GM12865 (cell line): ENCODE results near the gene TBCC.
A peak's percentile ranks its signal among the peaks of the same experiment; 100 is the strongest.

Source experiments
- DNase-seq: peaks from one replicate; pipeline ENCODE4 v3.0.0; 2010; ENCODE audit warnings: low read depth
- H3K4me3 ChIP-seq: 2 replicates; pipeline ENCODE4 v1.5.1; 2011; ENCODE audit warnings: mild to moderate bottlenecking, low read depth, low read length, control low read depth
- TF ChIP-seq, protein P1 (sequence below): IDR thresholded peaks from 2 replicates; pipeline ENCODE4 v1.5.1; 2011; ENCODE audit warnings: low read length, control low read depth, low read depth, inconsistent platforms; ENCODE audit not compliant: insufficient read depth; ENCODE audit errors: missing control alignments

The TBCC gene

GRCh38 chr6:42761287-42762067 lies 15.6 kb upstream of the TBCC start:
- TF ChIP-seq, protein P1, sequence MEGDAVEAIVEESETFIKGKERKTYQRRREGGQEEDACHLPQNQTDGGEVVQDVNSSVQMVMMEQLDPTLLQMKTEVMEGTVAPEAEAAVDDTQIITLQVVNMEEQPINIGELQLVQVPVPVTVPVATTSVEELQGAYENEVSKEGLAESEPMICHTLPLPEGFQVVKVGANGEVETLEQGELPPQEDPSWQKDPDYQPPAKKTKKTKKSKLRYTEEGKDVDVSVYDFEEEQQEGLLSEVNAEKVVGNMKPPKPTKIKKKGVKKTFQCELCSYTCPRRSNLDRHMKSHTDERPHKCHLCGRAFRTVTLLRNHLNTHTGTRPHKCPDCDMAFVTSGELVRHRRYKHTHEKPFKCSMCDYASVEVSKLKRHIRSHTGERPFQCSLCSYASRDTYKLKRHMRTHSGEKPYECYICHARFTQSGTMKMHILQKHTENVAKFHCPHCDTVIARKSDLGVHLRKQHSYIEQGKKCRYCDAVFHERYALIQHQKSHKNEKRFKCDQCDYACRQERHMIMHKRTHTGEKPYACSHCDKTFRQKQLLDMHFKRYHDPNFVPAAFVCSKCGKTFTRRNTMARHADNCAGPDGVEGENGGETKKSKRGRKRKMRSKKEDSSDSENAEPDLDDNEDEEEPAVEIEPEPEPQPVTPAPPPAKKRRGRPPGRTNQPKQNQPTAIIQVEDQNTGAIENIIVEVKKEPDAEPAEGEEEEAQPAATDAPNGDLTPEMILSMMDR: no peak
- DNase-seq: no peak
- H3K4me3 ChIP-seq: no peak overlapping the region

GRCh38 chr6:42758756-42759430 lies 13.0 kb upstream of the TBCC start:
- DNase-seq: no peak
- TF ChIP-seq, protein P1: no peak
- H3K4me3 ChIP-seq: no peak overlapping the region

- no peak for DNase-seq
- TF ChIP-seq, protein P1: no peak
- no peak overlapping the region for H3K4me3 ChIP-seq
Measured at GRCh38 chr6:42756722-42757121, 10.8 kb upstream of the TBCC start.

DNA sequence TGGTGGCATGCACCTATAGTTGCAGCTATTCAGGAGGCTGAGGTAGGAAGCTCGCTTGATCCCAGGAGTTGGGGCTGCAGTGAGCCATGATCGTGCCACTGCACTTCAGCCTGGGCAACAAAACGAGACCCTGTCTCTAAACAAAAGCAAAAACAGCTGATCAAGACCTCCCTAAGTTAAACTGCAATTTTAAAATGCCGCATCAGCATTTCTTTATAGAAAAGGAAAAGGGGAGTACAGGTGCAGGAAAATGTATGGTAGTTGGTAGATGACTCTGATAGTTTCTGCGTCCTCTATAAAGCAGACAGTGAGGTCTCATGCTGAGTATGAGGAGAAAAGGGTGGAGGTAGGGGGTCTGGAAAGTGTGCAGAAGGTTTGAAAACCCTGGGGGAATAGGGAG lies 8.9 kb upstream of the TBCC start:
- TF ChIP-seq, protein P1: no peak

DNA sequence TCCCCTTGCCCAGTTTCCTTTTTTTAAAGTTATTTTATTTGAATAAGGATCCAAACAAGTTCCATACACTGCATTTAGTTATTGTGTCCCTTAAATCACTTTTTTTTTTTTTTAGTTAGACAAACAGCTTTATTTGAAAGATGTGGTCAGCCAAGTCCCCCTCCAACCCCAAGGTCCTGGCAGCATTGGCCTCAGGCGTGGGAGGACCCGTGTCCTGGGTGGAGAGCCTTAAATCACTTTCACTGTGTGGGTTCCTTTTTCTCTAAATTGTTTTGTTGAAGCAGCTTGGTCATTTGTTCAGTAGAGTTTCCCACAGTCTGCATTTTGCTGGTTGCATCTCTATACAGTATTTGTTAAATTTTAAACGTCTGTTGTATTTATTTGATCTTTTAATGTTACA lies 5.2 kb upstream of the TBCC start:
- TF ChIP-seq, protein P1: no peak
- no peak overlapping the region for H3K4me3 ChIP-seq
- DNase-seq: no peak

More for the DNA sequence above, 8.9 kb upstream of the TBCC start:
- DNase-seq: no peak
- no peak overlapping the region for H3K4me3 ChIP-seq

GRCh38 chr6:42748203-42748898 lies 2.4 kb upstream of the TBCC start:
- DNase-seq: no peak
- peak overlapping the region; percentile 87 for H3K4me3 ChIP-seq
- TF ChIP-seq, protein P1: no peak
